ENCODE results near the gene PRDM8. TPM values are rescaled to one million over a fixed set of nuclear protein-coding genes. Genes with fewer than 3 reads are reported as not detected.

The PRDM8 gene
- total RNA-seq, 1 donor from 2014 or later, result 0.73 TPM

- intact Hi-C loops (cut with DNase I), result no loop called here
- ATAC-seq (ENCODE audit: poor library complexity) (no peak), DNase-seq (no peak)
Observed at GRCh38 chr4:80182237-80182866, 15.0 kb upstream of the PRDM8 start.

- peak; percentile 66 for ATAC-seq (ENCODE audit: poor library complexity)
- peak; percentile 54 for DNase-seq
- intact Hi-C loops (cut with DNase I), result no loop called here
Observed at GRCh38 chr4:80183250-80184052, 13.9 kb upstream of the PRDM8 start.

- DNase-seq (peak; percentile 94), ATAC-seq (ENCODE audit: poor library complexity) (peak; percentile 99)
- intact Hi-C loops (cut with DNase I), result no loop called here
Observed at GRCh38 chr4:80184053-80184824, 13.1 kb upstream of the PRDM8 start.

GRCh38 chr4:80184825-80185756, 12.2 kb upstream of the PRDM8 start:
- DNase-seq, result no peak
- intact Hi-C loops (cut with DNase I), result no loop called here
- ATAC-seq (ENCODE audit: poor library complexity), result peak; percentile 5

GRCh38 chr4:80185787-80186548, 11.3 kb upstream of the PRDM8 start:
- ATAC-seq (ENCODE audit: poor library complexity) (no peak), DNase-seq (no peak)
- intact Hi-C loops (cut with DNase I), result no loop called here

GRCh38 chr4:80186676-80187075, 10.6 kb upstream of the PRDM8 start:
- intact Hi-C loops (cut with DNase I), result no loop called here
- no peak for ATAC-seq (ENCODE audit: poor library complexity)
- no peak for DNase-seq

- ATAC-seq (ENCODE audit: poor library complexity), result no peak
- no peak for DNase-seq
- intact Hi-C loops (cut with DNase I), result no loop called here
Observed at GRCh38 chr4:80187677-80188076, 9.6 kb upstream of the PRDM8 start.

- DNase-seq (no peak), ATAC-seq (ENCODE audit: poor library complexity) (no peak)
- intact Hi-C loops (cut with DNase I), result no loop called here
Observed at GRCh38 chr4:80188457-80188800, 8.9 kb upstream of the PRDM8 start.

- no peak for ATAC-seq (ENCODE audit: poor library complexity)
- peak; percentile 40 for DNase-seq
- intact Hi-C loops (cut with DNase I), result no loop called here
Observed at GRCh38 chr4:80188801-80189458, 8.4 kb upstream of the PRDM8 start.

- ATAC-seq (ENCODE audit: poor library complexity) (no peak), DNase-seq (no peak)
- intact Hi-C loops (cut with DNase I), result no loop called here
Observed at GRCh38 chr4:80189581-80189955, 7.7 kb upstream of the PRDM8 start.

- DNase-seq, result peak; percentile 55
- intact Hi-C loops (cut with DNase I), result no loop called here
- ATAC-seq (ENCODE audit: poor library complexity), result peak; percentile 32
Observed at GRCh38 chr4:80189956-80190677, 7.2 kb upstream of the PRDM8 start.

- ATAC-seq (ENCODE audit: poor library complexity), result no peak
- DNase-seq, result no peak
- intact Hi-C loops (cut with DNase I), result no loop called here
Observed at GRCh38 chr4:80192252-80192866, 4.9 kb upstream of the PRDM8 start.

- intact Hi-C loops (cut with DNase I), result no loop called here
- no peak for ATAC-seq (ENCODE audit: poor library complexity)
- DNase-seq, result no peak
Observed at GRCh38 chr4:80192937-80193336, 4.4 kb upstream of the PRDM8 start.

- ATAC-seq (ENCODE audit: poor library complexity) (no peak), DNase-seq (no peak)
- intact Hi-C loops (cut with DNase I), result no loop called here
Observed at GRCh38 chr4:80195441-80196140, 1.7 kb upstream of the PRDM8 start.

GRCh38 chr4:80196259-80196921, 913 bp upstream of the PRDM8 start:
- ATAC-seq (ENCODE audit: poor library complexity), result no peak
- intact Hi-C loops (cut with DNase I), result no loop called here
- DNase-seq, result no peak
